Peyer's patch (tissue), 4 donors: ENCODE results near the gene BARX2.

ENCODE experiments used
- CTCF ChIP-seq, 6 experiments: fragments of 450-650 bp in 4 of 6; fragments of 200-600 bp in 2 of 6; sonication (generic) in 1 of 6; IDR thresholded peaks; one replicate each; pipeline ENCODE4 v1.5.1; 2017 to 2019; ENCODE audit warnings: antibody characterized with exemption in 6 of 6, mild to moderate bottlenecking in 3 of 6, moderate library complexity in 1 of 6
- POLR2A ChIP-seq, 2 donors: fragments of 450-650 bp; IDR thresholded peaks; one replicate each; pipeline ENCODE4 v1.5.1; 2017; ENCODE audit warnings: antibody characterized with exemption in 2 of 2, mild to moderate bottlenecking in 2 of 2, moderate library complexity in 2 of 2

GRCh38 chr11:129444274-129444673, 68.6 kb downstream of the BARX2 start:
- TF ChIP-seq POLR2A (IDR thresholded peaks at IDR 0.05) (no peak), CTCF (IDR thresholded peaks at IDR 0.05) (no peak)
